T-helper 1 cell treated with Interleukin-12 subunit alpha and Interleukin-12 subunit beta and Interleukin-4 antibody, amounts not matched to agents 30 ng/mL and 1 ng/mL, for 36 hours (primary cell): ENCODE measurements around the gene BCL7C. TPM values are rescaled to one million over a fixed set of nuclear protein-coding genes. Genes with fewer than 3 reads are reported as not detected.
"Not testable (repeated sequence)": the region's sequence is repeated elsewhere in the genome, so short reads cannot be mapped to it uniquely, and the experiment has no call there.

Source experiments
- intact Hi-C: fragments of 100-400 bp; cut with micrococcal nuclease; formaldehyde crosslinking; loops from one replicate; pipeline ENCODE4 v1.15.1; 2024
- total RNA-seq: library from RNA; stranded (reverse); gene quantifications from 2 replicates; pipeline ENCODE4 v1.2.3, GENCODE V29; 2022

Gene BCL7C
- total RNA-seq, 1 donor from 2014 or later, result 26.7 TPM

- intact Hi-C loops, result loop anchor here (2.0 kb wide), 2 partner anchors 134 to 198 kb away; partner anchors contain the start of genes CFAP119, RNF40 and SRCAP
Measured at GRCh38 chr16:30896261-30896888, 2.5 kb upstream of the BCL7C start, which contains the start of gene CTF1. Gene CTF1, plus strand, starts transcription at chr16:30896614. Its CDS starts 30 bp downstream, at chr16:30896644.

- intact Hi-C loops, result loop anchor here (2.0 kb wide), 2 partner anchors 133 to 197 kb away; partner anchors contain the start of genes CFAP119, RNF40 and SRCAP
Measured at GRCh38 chr16:30895627-30896260, 1.9 kb upstream of the BCL7C start.

- intact Hi-C loops, result loop anchor here (1.0 kb wide), 1 partner anchor 9 kb away; no protein-coding TSS in a partner anchor
Measured at GRCh38 chr16:30894540-30895368, 877 bp upstream of the BCL7C start.

GRCh38 chr16:30893417-30893743 lies 497 bp downstream of the BCL7C start:
- intact Hi-C loops, result no loop called here

GRCh38 chr16:30892670-30893416 lies 1.0 kb downstream of the BCL7C start:
- intact Hi-C loops, result no loop called here

- intact Hi-C loops, result not testable (repeated sequence)
Measured at GRCh38 chr16:30891043-30891823, 2.6 kb downstream of the BCL7C start.

GRCh38 chr16:30889721-30890120 lies 4.2 kb downstream of the BCL7C start:
- intact Hi-C loops, result no loop called here

- intact Hi-C loops, result no loop called here
Measured at GRCh38 chr16:30888856-30889499, 4.9 kb downstream of the BCL7C start.

GRCh38 chr16:30887927-30888326 lies 6.0 kb downstream of the BCL7C start:
- intact Hi-C loops, result no loop called here

GRCh38 chr16:30886145-30886544 lies 7.7 kb downstream of the BCL7C start:
- intact Hi-C loops, result no loop called here

GRCh38 chr16:30885196-30885595 lies 8.7 kb downstream of the BCL7C start:
- intact Hi-C loops, result no loop called here

- intact Hi-C loops, result no loop called here
Measured at GRCh38 chr16:30884760-30885159, 9.1 kb downstream of the BCL7C start.

- intact Hi-C loops, result no loop called here
Measured at GRCh38 chr16:30882429-30883310, 11.2 kb downstream of the BCL7C start.

- intact Hi-C loops, result loop anchor here (5.0 kb wide), 1 partner anchor 580 kb away; the partner anchor contains the start of gene ARMC5
Measured at GRCh38 chr16:30876867-30877266, 17.0 kb downstream of the BCL7C start.

GRCh38 chr16:30875871-30876801 lies 17.7 kb downstream of the BCL7C start:
- intact Hi-C loops, result loop anchor here (1.0 to 5.0 kb wide), 9 partner anchors 21 to 581 kb away; partner anchors contain the start of genes ARMC5, CFAP119, RNF40 and ZNF646

GRCh38 chr16:30874821-30875717 lies 18.8 kb downstream of the BCL7C start:
- intact Hi-C loops, result loop anchor here (1.0 to 5.0 kb wide), 9 partner anchors 22 to 582 kb away; partner anchors contain the start of genes ARMC5, CFAP119, RNF40 and ZNF646
